Gastroesophageal sphincter (tissue), 3 donors: ENCODE results near the gene KAZN.

Experiments used
- CTCF ChIP-seq, 4 experiments: fragments of 200-600 bp in 2 of 4; fragments of 450-650 bp in 2 of 4; sonication (generic) in 1 of 4; IDR thresholded peaks; one replicate each; pipeline ENCODE4 v1.5.1; 2017 to 2019; ENCODE audit warnings: antibody characterized with exemption in 4 of 4, mild to moderate bottlenecking in 2 of 4, moderate library complexity in 2 of 4
- POLR2A ChIP-seq, 2 donors: fragments of 450-650 bp; IDR thresholded peaks; one replicate each; pipeline ENCODE4 v1.6.1; 2017; ENCODE audit warnings: antibody characterized with exemption in 2 of 2, mild to moderate bottlenecking in 2 of 2, moderate library complexity in 1 of 2
- POLR2AphosphoS5 ChIP-seq: sonication (generic); formaldehyde crosslinking; IDR thresholded peaks from one replicate; pipeline ENCODE4 v1.6.1; 2017; ENCODE audit warnings: antibody characterized with exemption

GRCh38 chr1:14822996-14823395 lies 224.5 kb downstream of the KAZN start:
- no peak for TF ChIP-seq CTCF (IDR thresholded peaks at IDR 0.05)
- no peak for TF ChIP-seq POLR2A (IDR thresholded peaks at IDR 0.05)
- no peak for TF ChIP-seq POLR2AphosphoS5
